ENCODE results near the gene LAPTM5. TPM values are rescaled to one million over a fixed set of nuclear protein-coding genes. Genes with fewer than 3 reads are reported as not detected.

The LAPTM5 gene
- total and polyA plus RNA-seq, 2 of the 8 experiments (the other 6 are each of a cell fraction or from before 2014, with no cell fraction given) = 0.37 to 1.4 TPM

GRCh38 chr1:30745156-30745833 lies 12.3 kb downstream of the LAPTM5 start (continued):
- TF ChIP-seq CHD7 (IDR thresholded peaks at IDR 0.05; ENCODE audit: insufficient replicate concordance, low read length) (no peak), NRF1 (IDR thresholded peaks at IDR 0.05; ENCODE audit: low read depth, low read length) (no peak), CTCF (IDR thresholded peaks at IDR 0.05; ENCODE audit: control extremely low read depth in 1 of 3, insufficient read depth in 1 of 3, low read depth in 1 of 3, low read length in 3 of 3) (no peak)
